HepG2 (cell line): ENCODE measurements around the gene JAGN1. TPM values are rescaled to one million over a fixed set of nuclear protein-coding genes. Genes with fewer than 3 reads are reported as not detected.

Experiments
- BATF2 ChIP-seq: sonication (generic); formaldehyde crosslinking; IDR thresholded peaks from 2 replicates; pipeline ENCODE4 v1.8.0; 2022; ENCODE audit warnings: mild to moderate bottlenecking, missing genetic modification reagents, moderate library complexity
- CBX5 ChIP-seq: sonication (generic); formaldehyde crosslinking; IDR thresholded peaks from 2 replicates; pipeline ENCODE4 v1.4.0; 2020; ENCODE audit warnings: missing genetic modification reagents, borderline replicate concordance
- ETV5 ChIP-seq: IDR thresholded peaks from 2 replicates; pipeline ENCODE4 v1.6.1; 2018; ENCODE audit warnings: missing biosample characterization, missing genetic modification reagents, inconsistent platforms, borderline replicate concordance
- FOXO1 ChIP-seq: sonication (generic); formaldehyde crosslinking; IDR thresholded peaks from 2 replicates; pipeline ENCODE4 v1.4.0; 2020; ENCODE audit warnings: missing genetic modification reagents
- NCOA1 ChIP-seq: sonication (generic); formaldehyde crosslinking; IDR thresholded peaks from 2 replicates; pipeline ENCODE4 v1.9.0; 2021; ENCODE audit warnings: missing genetic modification reagents
- NR3C1 ChIP-seq: sonication (generic); formaldehyde crosslinking; IDR thresholded peaks from 2 replicates; pipeline ENCODE4 v1.4.0; 2020; ENCODE audit warnings: missing genetic modification reagents
- POLR2AphosphoS2 ChIP-seq: IDR thresholded peaks from 2 replicates; pipeline ENCODE4 v1.6.1; 2011; ENCODE audit warnings: low read depth, low read length, improper control_type of control experiment
- SNAPC5 ChIP-seq: sonication (generic); formaldehyde crosslinking; IDR thresholded peaks from 2 replicates; pipeline ENCODE4 v1.8.1; 2023; ENCODE audit warnings: mild to moderate bottlenecking, missing genetic modification reagents, borderline replicate concordance
- SYNCRIP ChIP-seq: fragments of 200-400 bp; formaldehyde crosslinking; IDR thresholded peaks from 2 replicates; pipeline ENCODE4 v1.6.1; 2018; ENCODE audit warnings: mild to moderate bottlenecking, low read depth, low read length; ENCODE audit not compliant: insufficient read depth
- TFDP2 ChIP-seq: sonication (generic); formaldehyde crosslinking; IDR thresholded peaks from 2 replicates; pipeline ENCODE4 v1.4.0; 2020; ENCODE audit warnings: missing genetic modification reagents
- ZEB1 ChIP-seq: IDR thresholded peaks from 2 replicates; pipeline ENCODE4 v1.6.1; 2012; ENCODE audit warnings: mild to moderate bottlenecking, low read depth, inconsistent platforms; ENCODE audit not compliant: insufficient replicate concordance
- ZHX2 ChIP-seq, 2 experiments: sonication (generic) in 1 of 2; formaldehyde crosslinking in 1 of 2; IDR thresholded peaks; 2 replicates each; pipeline versions ENCODE4 v1.6.1 to v1.9.0; 2014 to 2022; ENCODE audit warnings: antibody characterized with exemption in 1 of 2, borderline replicate concordance in 1 of 2, inconsistent platforms in 1 of 2, low read depth in 1 of 2, missing genetic modification reagents in 1 of 2
- ZNF260 ChIP-seq: sonication (generic); formaldehyde crosslinking; IDR thresholded peaks from 2 replicates; pipeline ENCODE4 v1.4.0; 2020; ENCODE audit warnings: missing genetic modification reagents, low read depth, mild to moderate bottlenecking, borderline replicate concordance
- ZNF639 ChIP-seq: conservative IDR thresholded peaks from 2 replicates; pipeline ENCODE4 v1.6.1; 2018; ENCODE audit warnings: missing genetic modification reagents
- ZZZ3 ChIP-seq: sonication (generic); formaldehyde crosslinking; IDR thresholded peaks from 2 replicates; pipeline ENCODE4 v1.4.0; 2020; ENCODE audit warnings: missing genetic modification reagents, mild to moderate bottlenecking, borderline replicate concordance
- polyA plus RNA-seq, 8 experiments: library from polyadenylated mRNA; depleted of rRNA in 3 of 8; stranded (reverse) in 7 of 8; unstranded in 1 of 8; fragments of >200 nt; fragmentation: Illumina TruSeq in 4 of 8; extraction: Trizol in 4 of 8; gene quantifications; 2 replicates each; pipeline versions ENCODE4 v1.2.1 to v1.2.3, GENCODE V29; 2011 to 2016; ENCODE audit warnings: low read depth in 4 of 8, missing spikeins in 1 of 8, mixed read lengths in 1 of 8; ENCODE audit not compliant: insufficient read depth in 1 of 8
- total RNA-seq, 5 experiments: library from RNA; depleted of rRNA; stranded (reverse); fragments of >200 nt; fragmentation: Illumina TruSeq; extraction: Trizol; gene quantifications; 2 replicates each; pipeline ENCODE4 v1.2.3, GENCODE V29; 2016; ENCODE audit warnings: low read depth in 1 of 5

JAGN1 gene
- total and polyA plus RNA-seq, 2 of the 13 experiments (the other 11 are each of a cell fraction or from before 2014, with no cell fraction given): 49.9 to 50.9 TPM

GRCh38 chr3:9890249-9891071 lies at the start of gene JAGN1 (continued):
- TF ChIP-seq ZNF639 (CRISPR knock-in tag): peak; percentile 64; the same call in 1 of the 2 replicates
- TF ChIP-seq TFDP2: peak; percentile 60
- peak; percentile 56; the same call in 1 of the 2 replicates for TF ChIP-seq CBX5 (CRISPR knock-in tag)
- TF ChIP-seq SYNCRIP: no peak
- TF ChIP-seq NCOA1 (CRISPR knock-in tag): no peak; the same call in 1 of the 2 replicates
- no peak for TF ChIP-seq ZNF260 (CRISPR knock-in tag)
- no peak for TF ChIP-seq NR3C1 (CRISPR knock-in tag)
- TF ChIP-seq SNAPC5 (CRISPR knock-in tag): no peak
- peak; percentile 43; the same call in 1 of the 2 replicates for TF ChIP-seq ZZZ3 (CRISPR knock-in tag)
- no peak for TF ChIP-seq ZEB1
- peak; percentile 30; the same call in 1 of the 2 replicates for TF ChIP-seq ZHX2 (IDR thresholded peaks at IDR 0.05; ENCODE audit: low read depth)
- TF ChIP-seq ZHX2 (CRISPR knock-in tag; IDR thresholded peaks at IDR 0.05; ENCODE audit: borderline replicate concordance): 0 out of 2 replicates have a peak, but pooled peaks have one; percentile 58
- TF ChIP-seq ETV5 (CRISPR knock-in tag): peak; percentile 97
- TF ChIP-seq FOXO1 (CRISPR knock-in tag): peak; percentile 36; the same call in 1 of the 2 replicates
- no peak for TF ChIP-seq POLR2AphosphoS2
- no peak for TF ChIP-seq BATF2
